ENCODE measurements around the gene OR8J3.

Gene OR8J3

GRCh38 chr11:56140151-56140661 is at the start of gene OR8J3:
TSS of gene OR8J3 (minus strand) at chr11:56140201. CDS start at chr11:56137718, 2,483 bp downstream.
- TF ChIP-seq CTCF (IDR thresholded peaks at IDR 0.05; ENCODE audit: low read depth, low read length): no peak
- in situ Hi-C loops (cut with HindIII; ENCODE audit: low sequenced_read_pairs): no loop called here
- DNase-seq (ENCODE audit: low read depth, low spot score): no peak
- no peak within 1 kb of the TSS for H3K4me3 ChIP-seq (ENCODE audit: low read depth, low read length)

GRCh38 chr11:56188602-56189001 is 48.6 kb upstream of the OR8J3 start:
- no peak for TF ChIP-seq CTCF (IDR thresholded peaks at IDR 0.05; ENCODE audit: low read depth, low read length)
- no peak for DNase-seq (ENCODE audit: low read depth, low spot score)
- H3K4me3 ChIP-seq (ENCODE audit: low read depth, low read length): no peak overlapping the region
- in situ Hi-C loops (cut with HindIII; ENCODE audit: low sequenced_read_pairs): no loop called here

GRCh38 chr11:56183459-56183858 is 43.5 kb upstream of the OR8J3 start:
- in situ Hi-C loops (cut with HindIII; ENCODE audit: low sequenced_read_pairs): no loop called here
- DNase-seq (ENCODE audit: low read depth, low spot score): no peak
- no peak for TF ChIP-seq CTCF (IDR thresholded peaks at IDR 0.05; ENCODE audit: low read depth, low read length)
- no peak overlapping the region for H3K4me3 ChIP-seq (ENCODE audit: low read depth, low read length)

DNA sequence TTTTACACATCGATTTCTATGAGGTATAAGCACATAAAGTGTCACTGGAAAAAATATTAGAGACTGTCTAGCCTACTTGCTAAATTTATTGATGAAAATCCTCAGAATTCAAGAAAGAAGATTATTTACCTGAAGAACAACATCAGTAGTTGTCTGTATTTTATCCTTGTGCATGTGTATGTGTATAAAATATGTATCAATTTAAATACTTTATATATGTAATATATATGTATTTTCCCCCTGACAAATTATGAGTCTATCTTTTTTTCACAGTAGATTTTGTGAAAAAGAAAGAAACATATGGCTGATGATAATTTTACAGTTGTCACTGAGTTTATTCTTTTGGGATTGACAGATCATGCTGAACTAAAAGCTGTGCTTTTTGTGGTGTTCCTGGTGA is 36.3 kb upstream of the OR8J3 start, which contains the start of gene OR5J2:
OR5J2 (plus strand) TSS at position 301 of the 400 bp plus-strand sequence; CDS start at position 301, 0 bp downstream.
- TF ChIP-seq CTCF (IDR thresholded peaks at IDR 0.05; ENCODE audit: low read depth, low read length): no peak
- in situ Hi-C loops (cut with HindIII; ENCODE audit: low sequenced_read_pairs): no loop called here
- no peak for DNase-seq (ENCODE audit: low read depth, low spot score)
- no peak within 1 kb of the TSS for H3K4me3 ChIP-seq (ENCODE audit: low read depth, low read length)

DNA sequence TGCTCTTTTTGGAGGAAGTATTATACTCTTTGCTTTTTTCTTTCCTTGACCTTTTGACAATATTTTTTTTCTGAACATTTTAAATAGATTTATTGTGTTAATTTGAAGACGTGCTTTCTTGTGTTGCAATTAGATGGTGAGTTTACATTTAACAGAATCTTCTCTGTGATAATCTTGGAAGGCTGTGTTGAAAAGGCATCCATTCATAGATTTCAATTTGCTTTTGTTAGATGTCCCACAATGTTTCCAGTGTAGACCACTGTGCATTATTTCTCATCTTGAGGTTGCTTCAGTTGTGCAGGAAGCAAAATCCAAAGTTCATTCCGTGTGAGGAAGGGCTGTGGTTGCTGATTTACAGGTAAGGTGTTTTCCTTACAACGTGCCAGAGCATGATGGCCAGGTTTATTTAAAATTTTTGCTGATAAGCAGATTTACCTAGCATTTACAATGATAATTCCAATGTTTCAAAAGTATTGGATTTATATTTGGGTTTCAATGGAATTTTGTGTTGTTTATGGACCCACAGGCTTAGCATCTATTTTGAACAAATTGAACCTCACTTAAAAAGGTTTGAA is 32.3 kb upstream of the OR8J3 start:
- no peak for TF ChIP-seq CTCF (IDR thresholded peaks at IDR 0.05; ENCODE audit: low read depth, low read length)
- in situ Hi-C loops (cut with HindIII; ENCODE audit: low sequenced_read_pairs): no loop called here
- H3K4me3 ChIP-seq (ENCODE audit: low read depth, low read length): no peak overlapping the region
- no peak for DNase-seq (ENCODE audit: low read depth, low spot score)

DNA sequence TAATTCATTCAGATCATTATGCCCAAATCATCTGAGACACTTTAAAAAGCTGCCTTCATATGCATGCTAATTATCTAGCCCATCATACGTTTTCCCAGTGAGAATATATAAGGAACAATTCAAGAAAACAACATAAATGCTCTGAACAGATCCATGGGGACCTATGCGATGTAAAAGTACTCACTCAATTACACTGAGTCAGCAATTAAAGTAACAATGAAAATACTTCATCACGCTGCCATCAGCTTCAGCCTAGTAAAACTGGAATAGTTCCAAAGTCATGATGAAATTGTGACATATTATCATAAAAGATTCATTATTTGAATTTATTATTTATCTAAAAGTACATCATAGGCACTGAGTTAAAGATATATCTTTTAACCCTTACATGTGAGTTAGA is 23.8 kb upstream of the OR8J3 start:
- no peak for DNase-seq (ENCODE audit: low read depth, low spot score)
- H3K4me3 ChIP-seq (ENCODE audit: low read depth, low read length): no peak overlapping the region
- no peak for TF ChIP-seq CTCF (IDR thresholded peaks at IDR 0.05; ENCODE audit: low read depth, low read length)
- in situ Hi-C loops (cut with HindIII; ENCODE audit: low sequenced_read_pairs): no loop called here

Measured in astrocyte of the spinal cord (primary cell).